Measurements from ENCODE around the gene EEF2K. TPM values are rescaled to one million over a fixed set of nuclear protein-coding genes. Genes with fewer than 3 reads are reported as not detected.
"Not testable (repeated sequence)": the region's sequence is repeated elsewhere in the genome, so short reads cannot be mapped to it uniquely, and the experiment has no call there.

Gene EEF2K
- total RNA-seq, 1 donor from 2014 or later = 22.5 TPM

DNA sequence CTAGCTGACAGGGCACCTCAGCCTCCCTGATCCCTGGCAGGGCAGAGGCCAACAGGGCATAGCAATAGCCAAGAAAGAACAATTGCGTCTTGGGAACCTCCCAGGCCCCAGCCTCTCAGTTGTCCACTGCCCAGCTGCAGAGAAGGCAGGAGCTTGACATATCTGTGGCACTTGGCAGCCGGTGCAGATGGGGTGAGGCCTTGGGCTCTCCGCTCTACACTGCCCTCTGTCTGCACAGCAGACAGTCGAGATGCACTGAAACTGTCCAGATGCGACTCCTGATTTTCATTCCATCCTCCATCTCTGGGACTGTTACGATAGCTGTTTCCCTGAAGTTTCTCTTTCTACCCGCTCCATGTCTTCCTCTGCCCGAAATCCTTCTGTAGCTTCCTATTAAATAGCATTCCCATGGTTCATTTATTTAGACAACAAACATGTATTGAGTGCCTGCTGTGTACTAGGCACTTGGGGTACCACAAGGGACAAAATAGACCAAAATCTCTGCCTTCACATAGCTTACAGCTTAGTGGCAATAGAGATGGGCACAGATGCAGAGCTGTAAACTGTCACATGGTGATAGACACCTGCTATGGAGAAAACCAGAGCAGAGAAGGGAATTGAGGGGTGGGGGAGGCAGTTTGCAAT lies 94.5 kb downstream of the EEF2K start:
- no peak for DNase-seq (ENCODE audit: extremely low spot score, unreplicated experiment)
- peaks cover 18% of the 10 kb centered on the region for H3K36me3 Mint-ChIP-seq
- peaks cover 29% of the 10 kb centered on the region for H3K4me1 Mint-ChIP-seq (ENCODE audit: unreplicated experiment)
- peak overlapping the region; percentile 55 for H3K4me3 Mint-ChIP-seq
- H3K27me3 Mint-ChIP-seq = peaks cover 12% of the 10 kb centered on the region
- H3K27ac Mint-ChIP-seq = peak overlapping the region; percentile 82
- H3K9me3 Mint-ChIP-seq = no peaks in the 10 kb centered on the region
- TF ChIP-seq, protein P1, sequence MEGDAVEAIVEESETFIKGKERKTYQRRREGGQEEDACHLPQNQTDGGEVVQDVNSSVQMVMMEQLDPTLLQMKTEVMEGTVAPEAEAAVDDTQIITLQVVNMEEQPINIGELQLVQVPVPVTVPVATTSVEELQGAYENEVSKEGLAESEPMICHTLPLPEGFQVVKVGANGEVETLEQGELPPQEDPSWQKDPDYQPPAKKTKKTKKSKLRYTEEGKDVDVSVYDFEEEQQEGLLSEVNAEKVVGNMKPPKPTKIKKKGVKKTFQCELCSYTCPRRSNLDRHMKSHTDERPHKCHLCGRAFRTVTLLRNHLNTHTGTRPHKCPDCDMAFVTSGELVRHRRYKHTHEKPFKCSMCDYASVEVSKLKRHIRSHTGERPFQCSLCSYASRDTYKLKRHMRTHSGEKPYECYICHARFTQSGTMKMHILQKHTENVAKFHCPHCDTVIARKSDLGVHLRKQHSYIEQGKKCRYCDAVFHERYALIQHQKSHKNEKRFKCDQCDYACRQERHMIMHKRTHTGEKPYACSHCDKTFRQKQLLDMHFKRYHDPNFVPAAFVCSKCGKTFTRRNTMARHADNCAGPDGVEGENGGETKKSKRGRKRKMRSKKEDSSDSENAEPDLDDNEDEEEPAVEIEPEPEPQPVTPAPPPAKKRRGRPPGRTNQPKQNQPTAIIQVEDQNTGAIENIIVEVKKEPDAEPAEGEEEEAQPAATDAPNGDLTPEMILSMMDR (conservative IDR thresholded peaks at IDR 0.05) = peak; percentile 71

- H3K4me3 Mint-ChIP-seq; H3K9me3 Mint-ChIP-seq; DNase-seq (ENCODE audit: extremely low spot score, unreplicated experiment); H3K27ac Mint-ChIP-seq: not testable (repeated sequence)
- peaks cover 24% of the 10 kb centered on the region for H3K4me1 Mint-ChIP-seq (ENCODE audit: unreplicated experiment)
- peaks cover 18% of the 10 kb centered on the region for H3K36me3 Mint-ChIP-seq
- H3K27me3 Mint-ChIP-seq = peaks cover 12% of the 10 kb centered on the region
Observed at GRCh38 chr16:22301423-22301822, 95.3 kb downstream of the EEF2K start.

- Mint-ChIP-seq H3K9me3 (no peaks in the 10 kb centered on the region), H3K4me3 (no peak overlapping the region), H3K4me1 (ENCODE audit: unreplicated experiment) (peaks cover 24% of the 10 kb centered on the region), H3K27ac (no peak overlapping the region), H3K36me3 (peaks cover 14% of the 10 kb centered on the region), H3K27me3 (peaks cover 7% of the 10 kb centered on the region)
- DNase-seq (ENCODE audit: extremely low spot score, unreplicated experiment) = no peak
- TF ChIP-seq, protein P1 (conservative IDR thresholded peaks at IDR 0.05) = no peak
Observed at GRCh38 chr16:22302776-22303363, 96.8 kb downstream of the EEF2K start.

- H3K9me3 Mint-ChIP-seq = no peaks in the 10 kb centered on the region
- no peak overlapping the region for H3K27ac Mint-ChIP-seq
- peaks cover 11% of the 10 kb centered on the region for H3K4me1 Mint-ChIP-seq (ENCODE audit: unreplicated experiment)
- H3K4me3 Mint-ChIP-seq = no peak overlapping the region
- no peaks in the 10 kb centered on the region for H3K27me3 Mint-ChIP-seq
- TF ChIP-seq, protein P1 (conservative IDR thresholded peaks at IDR 0.05) = no peak
- H3K36me3 Mint-ChIP-seq = peaks cover 18% of the 10 kb centered on the region
- no peak for DNase-seq (ENCODE audit: extremely low spot score, unreplicated experiment)
Observed at GRCh38 chr16:22304411-22304810, 98.3 kb downstream of the EEF2K start.

GRCh38 chr16:22306788-22307187 lies 100.7 kb downstream of the EEF2K start:
- Mint-ChIP-seq H3K4me1 (ENCODE audit: unreplicated experiment) (no peaks in the 10 kb centered on the region), H3K27ac (no peak overlapping the region), H3K36me3 (peaks cover 16% of the 10 kb centered on the region), H3K4me3 (no peak overlapping the region), H3K27me3 (no peaks in the 10 kb centered on the region), H3K9me3 (no peaks in the 10 kb centered on the region)
- DNase-seq (ENCODE audit: extremely low spot score, unreplicated experiment) = no peak
- TF ChIP-seq, protein P1 (conservative IDR thresholded peaks at IDR 0.05) = no peak

DNA sequence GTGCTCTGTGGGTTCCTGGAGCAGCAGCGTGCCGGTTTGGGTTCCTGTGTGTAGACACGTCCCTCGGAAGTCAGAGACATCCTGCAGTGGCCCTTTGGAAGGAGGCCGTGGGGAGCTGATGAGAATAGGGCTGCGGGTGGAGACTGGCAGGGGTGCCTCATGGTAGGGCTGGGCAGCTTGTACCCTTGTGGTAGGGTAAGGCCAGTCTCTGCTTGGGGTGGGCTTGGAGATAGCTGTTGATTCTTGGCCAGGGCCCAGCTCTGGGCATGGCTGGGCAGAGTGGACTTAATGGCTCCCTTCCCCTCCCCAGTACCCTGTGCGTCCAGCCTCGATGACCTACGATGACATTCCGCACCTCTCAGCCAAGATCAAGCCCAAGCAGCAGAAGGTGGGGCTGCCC lies 101.8 kb downstream of the EEF2K start:
- H3K4me3 Mint-ChIP-seq = no peak overlapping the region
- TF ChIP-seq, protein P1 (conservative IDR thresholded peaks at IDR 0.05) = no peak
- H3K9me3 Mint-ChIP-seq = no peaks in the 10 kb centered on the region

More for the DNA sequence above, 101.8 kb downstream of the EEF2K start:
- no peaks in the 10 kb centered on the region for H3K27me3 Mint-ChIP-seq
- H3K4me1 Mint-ChIP-seq (ENCODE audit: unreplicated experiment) = no peaks in the 10 kb centered on the region
- H3K36me3 Mint-ChIP-seq = peaks cover 17% of the 10 kb centered on the region
- H3K27ac Mint-ChIP-seq = no peak overlapping the region
- DNase-seq (ENCODE audit: extremely low spot score, unreplicated experiment) = no peak
